Measurements from ENCODE around the gene TBC1D4. TPM values are rescaled to one million over a fixed set of nuclear protein-coding genes. Genes with fewer than 3 reads are reported as not detected.
A peak's percentile ranks its signal among the peaks of the same experiment; 100 is the strongest.

Gene TBC1D4
- total RNA-seq (18.7 TPM), polyA plus RNA-seq (ENCODE audit: insufficient read depth in 1 of 8, insufficient read length in 8 of 8, low replicate concordance in 1 of 8) (10 to 100 TPM; 14.3 to 24.0 (median 20.6) TPM)
- long read RNA-seq, donor 1, full-length matches to known transcripts, result 1 of 1 reads
- long read RNA-seq, donor 1, partial matches to known transcripts, result 0 of 1 reads
- long read RNA-seq, donor 1, other reads (novel, unspliced or antisense), result 0 of 1 reads
- long read RNA-seq, donor 2, result 0 reads
- long read RNA-seq, donor 3, result 0 reads
- long read RNA-seq, donor 4, result 0 reads
- long read RNA-seq, donor 5, full-length matches to known transcripts, result 1 of 1 reads
- long read RNA-seq, donor 5, partial matches to known transcripts, result 0 of 1 reads
- long read RNA-seq, donor 5, other reads (novel, unspliced or antisense), result 0 of 1 reads
- long read RNA-seq, donor 6, full-length matches to known transcripts, result 3 of 3 reads
- long read RNA-seq, donor 6, partial matches to known transcripts, result 0 of 3 reads
- long read RNA-seq, donor 6, other reads (novel, unspliced or antisense), result 0 of 3 reads
- long read RNA-seq, donor 7, result 0 reads
- long read RNA-seq, donor 8, partial matches to known transcripts, result 5 of 5 reads
- long read RNA-seq, donor 8, other reads (novel, unspliced or antisense), result 0 of 5 reads
- long read RNA-seq, donor 9, partial matches to known transcripts, result 5 of 5 reads
- long read RNA-seq, donor 9, other reads (novel, unspliced or antisense), result 0 of 5 reads
- long read RNA-seq, donor 10, result 0 reads
- long read RNA-seq, donor 11, partial matches to known transcripts, result 5 of 5 reads
- long read RNA-seq, donor 11, other reads (novel, unspliced or antisense), result 0 of 5 reads

GRCh38 chr13:75482070-75482819 is at the start of gene TBC1D4:
Gene TBC1D4, minus strand, starts transcription at chr13:75482169. Its CDS starts 402 bp downstream, at chr13:75481767.
- Histone ChIP-seq H3K27ac (ENCODE audit: low read length) (peak within 1 kb of the TSS; percentile 91), H3K4me1 (ENCODE audit: control insufficient read depth, insufficient read depth, low read length) (peaks cover 7% of the 10 kb centered on the region), H3K4me3 (ENCODE audit: low read length) (peak within 1 kb of the TSS; percentile 86), H3K9me3 (replicated peaks; ENCODE audit: control insufficient read depth, low read depth, low read length) (no peaks in the 10 kb centered on the region), H3K36me3 (ENCODE audit: control insufficient read depth, insufficient read depth, low read length) (no peaks in the 10 kb centered on the region), H3K27me3 (ENCODE audit: control insufficient read depth, insufficient read depth, low read length) (no peaks in the 10 kb centered on the region)
- WGBS (ENCODE audit: insufficient coverage), result 0% methylated on average over 32 of the region's 58 CpGs
- peak; percentile 97 for DNase-seq

GRCh38 chr13:75530549-75530961 is 48.6 kb upstream of the TBC1D4 start:
- no peaks in the 10 kb centered on the region for H3K9me3 ChIP-seq (replicated peaks; ENCODE audit: control insufficient read depth, low read depth, low read length)
- no peak overlapping the region for H3K27ac ChIP-seq (ENCODE audit: low read length)
- H3K4me1 ChIP-seq (ENCODE audit: control insufficient read depth, insufficient read depth, low read length), result no peaks in the 10 kb centered on the region
- H3K36me3 ChIP-seq (ENCODE audit: control insufficient read depth, insufficient read depth, low read length), result peaks cover 12% of the 10 kb centered on the region
- H3K4me3 ChIP-seq (ENCODE audit: low read length), result no peak overlapping the region
- no peaks in the 10 kb centered on the region for H3K27me3 ChIP-seq (ENCODE audit: control insufficient read depth, insufficient read depth, low read length)
- DNase-seq, result no peak

- peaks cover 4% of the 10 kb centered on the region for H3K36me3 ChIP-seq (ENCODE audit: control insufficient read depth, insufficient read depth, low read length)
- WGBS (ENCODE audit: insufficient coverage), result 76% methylated on average over 3 of the region's 3 CpGs
- H3K4me3 ChIP-seq (ENCODE audit: low read length), result no peak overlapping the region
- no peak overlapping the region for H3K27ac ChIP-seq (ENCODE audit: low read length)
- no peak for DNase-seq
- H3K4me1 ChIP-seq (ENCODE audit: control insufficient read depth, insufficient read depth, low read length), result no peaks in the 10 kb centered on the region
- no peaks in the 10 kb centered on the region for H3K27me3 ChIP-seq (ENCODE audit: control insufficient read depth, insufficient read depth, low read length)
- no peaks in the 10 kb centered on the region for H3K9me3 ChIP-seq (replicated peaks; ENCODE audit: control insufficient read depth, low read depth, low read length)
Observed at GRCh38 chr13:75521956-75522355, 40.0 kb upstream of the TBC1D4 start.

GRCh38 chr13:75518439-75519088 is 36.6 kb upstream of the TBC1D4 start:
- no peaks in the 10 kb centered on the region for H3K4me1 ChIP-seq (ENCODE audit: control insufficient read depth, insufficient read depth, low read length)
- no peak for DNase-seq
- H3K4me3 ChIP-seq (ENCODE audit: low read length), result no peak overlapping the region
- no peaks in the 10 kb centered on the region for H3K27me3 ChIP-seq (ENCODE audit: control insufficient read depth, insufficient read depth, low read length)
- 96% methylated on average over 25 of the region's 30 CpGs for WGBS (ENCODE audit: insufficient coverage)
- H3K9me3 ChIP-seq (replicated peaks; ENCODE audit: control insufficient read depth, low read depth, low read length), result no peaks in the 10 kb centered on the region
- H3K27ac ChIP-seq (ENCODE audit: low read length), result no peak overlapping the region
- no peaks in the 10 kb centered on the region for H3K36me3 ChIP-seq (ENCODE audit: control insufficient read depth, insufficient read depth, low read length)

GRCh38 chr13:75514080-75514995 is 32.4 kb upstream of the TBC1D4 start:
- H3K27me3 ChIP-seq (ENCODE audit: control insufficient read depth, insufficient read depth, low read length), result no peaks in the 10 kb centered on the region
- no peaks in the 10 kb centered on the region for H3K36me3 ChIP-seq (ENCODE audit: control insufficient read depth, insufficient read depth, low read length)
- no peak for DNase-seq
- H3K4me3 ChIP-seq (ENCODE audit: low read length), result no peak overlapping the region
- WGBS (ENCODE audit: insufficient coverage), result no CpG with 5 or more reads among the region's 3 CpGs
- no peak overlapping the region for H3K27ac ChIP-seq (ENCODE audit: low read length)
- no peaks in the 10 kb centered on the region for H3K9me3 ChIP-seq (replicated peaks; ENCODE audit: control insufficient read depth, low read depth, low read length)
- no peaks in the 10 kb centered on the region for H3K4me1 ChIP-seq (ENCODE audit: control insufficient read depth, insufficient read depth, low read length)

- Histone ChIP-seq H3K27ac (ENCODE audit: low read length) (no peak overlapping the region), H3K9me3 (replicated peaks; ENCODE audit: control insufficient read depth, low read depth, low read length) (no peaks in the 10 kb centered on the region), H3K27me3 (ENCODE audit: control insufficient read depth, insufficient read depth, low read length) (no peaks in the 10 kb centered on the region), H3K4me1 (ENCODE audit: control insufficient read depth, insufficient read depth, low read length) (no peaks in the 10 kb centered on the region), H3K36me3 (ENCODE audit: control insufficient read depth, insufficient read depth, low read length) (no peaks in the 10 kb centered on the region), H3K4me3 (ENCODE audit: low read length) (no peak overlapping the region)
- WGBS (ENCODE audit: insufficient coverage), result 60% methylated on average over 1 of the region's 5 CpGs
- DNase-seq, result peak; percentile 12
Observed at GRCh38 chr13:75513271-75513670, 31.3 kb upstream of the TBC1D4 start.

- WGBS (ENCODE audit: insufficient coverage), result no CpG with 5 or more reads among the region's 3 CpGs
- H3K27ac ChIP-seq (ENCODE audit: low read length), result no peak overlapping the region
- no peaks in the 10 kb centered on the region for H3K9me3 ChIP-seq (replicated peaks; ENCODE audit: control insufficient read depth, low read depth, low read length)
- peaks cover 3% of the 10 kb centered on the region for H3K4me1 ChIP-seq (ENCODE audit: control insufficient read depth, insufficient read depth, low read length)
- H3K4me3 ChIP-seq (ENCODE audit: low read length), result no peak overlapping the region
- H3K27me3 ChIP-seq (ENCODE audit: control insufficient read depth, insufficient read depth, low read length), result no peaks in the 10 kb centered on the region
- no peaks in the 10 kb centered on the region for H3K36me3 ChIP-seq (ENCODE audit: control insufficient read depth, insufficient read depth, low read length)
- peak; percentile 73 for DNase-seq
Observed at GRCh38 chr13:75512253-75512652, 30.3 kb upstream of the TBC1D4 start.

GRCh38 chr13:75511051-75511625 is 29.2 kb upstream of the TBC1D4 start:
- H3K4me1 ChIP-seq (ENCODE audit: control insufficient read depth, insufficient read depth, low read length), result peaks cover 4% of the 10 kb centered on the region
- no peaks in the 10 kb centered on the region for H3K36me3 ChIP-seq (ENCODE audit: control insufficient read depth, insufficient read depth, low read length)
- H3K4me3 ChIP-seq (ENCODE audit: low read length), result no peak overlapping the region
- no peak for DNase-seq
- WGBS (ENCODE audit: insufficient coverage), result no CpG with 5 or more reads among the region's 3 CpGs
- H3K27me3 ChIP-seq (ENCODE audit: control insufficient read depth, insufficient read depth, low read length), result no peaks in the 10 kb centered on the region
- no peak overlapping the region for H3K27ac ChIP-seq (ENCODE audit: low read length)
- H3K9me3 ChIP-seq (replicated peaks; ENCODE audit: control insufficient read depth, low read depth, low read length), result no peaks in the 10 kb centered on the region

Measured in muscle of leg (tissue), 16 donors.